HCT116 (cell line): Measurements from ENCODE around the gene RNF148. TPM values are rescaled to one million over a fixed set of nuclear protein-coding genes. Genes with fewer than 3 reads are reported as not detected.

Source experiments
- ATAC-seq: fragments of 200-7000 bp; cut with Tn5 transposase; 2 replicates; pipeline ENCODE4 v1.9.1; 2020; ENCODE audit warnings: mild to moderate bottlenecking, moderate library complexity
- BruUV-seq: library from RNA; stranded (reverse); fragments of 400-500 nt; replicated peaks from 2 replicates; lab custom pipeline; 2021; lab: Mats Ljungman, UMichigan
- CTCF ChIA-PET: fragments of 300-600 bp; sonication (Branson Sonifier 250); formaldehyde crosslinking; loops from one replicate; lab custom pipeline; 2021; ENCODE audit warnings: antibody characterized with exemption; lab: Charles Lee
- POLR2A ChIA-PET: fragments of 300-600, 350-600 bp; sonication (Branson Sonifier 250); formaldehyde crosslinking; loops from one replicate; lab custom pipeline; 2021; ENCODE audit warnings: antibody characterized with exemption; lab: Charles Lee
- RAD21 ChIA-PET, 2 experiments: fragments of 300-600 bp; sonication (Branson Sonifier 250); formaldehyde crosslinking; loops; one replicate each; lab custom pipeline; 2023; ENCODE audit warnings: low total read pairs in 2 of 2; ENCODE audit not compliant: uncharacterized antibody in 2 of 2, unreplicated experiment in 2 of 2, low non-redundant PET in 1 of 2; lab: Charles Lee
- DNase-seq: peaks from one replicate; pipeline ENCODE4 v3.0.0-alpha.2; 2010; ENCODE audit warnings: low read depth, low spot score
- H2AFZ ChIP-seq: fragments of 200-600 bp; shearing (Covaris generic), sonication (generic); 2 replicates; pipeline ENCODE4 v1.6.1; 2017; ENCODE audit warnings: low read depth, mixed run types, mixed read lengths, antibody characterized with exemption, low read length; ENCODE audit not compliant: poor library complexity, severe bottlenecking
- H3K27ac ChIP-seq: 2 replicates; pipeline ENCODE4 v1.5.1; 2012; ENCODE audit warnings: low read depth, low read length
- H3K27me3 ChIP-seq: fragments of 200-600 bp; sonication (generic); 2 replicates; pipeline ENCODE4 v1.6.1; 2016; ENCODE audit warnings: mixed run types, low read length, mixed read lengths; ENCODE audit not compliant: insufficient read depth
- H3K36me3 ChIP-seq, 2 experiments: fragments of 200-500 bp in 1 of 2; fragments of 200-600 bp in 1 of 2; sonication (Bioruptor generic) in 1 of 2; sonication (generic) in 1 of 2; 2 replicates each; pipeline versions ENCODE4 v1.5.1 to v1.6.1; 2014 to 2016; ENCODE audit warnings: low read length in 2 of 2, inconsistent platforms in 1 of 2, mixed read lengths in 1 of 2, mixed run types in 1 of 2; ENCODE audit not compliant: insufficient read depth in 2 of 2, control insufficient read depth in 1 of 2
- H3K4me1 ChIP-seq, 2 experiments: fragments of 200-600 bp in 1 of 2; sonication (generic) in 1 of 2; 2 replicates each; pipeline versions ENCODE4 v1.5.1 to v1.6.1; 2012 to 2017; ENCODE audit warnings: low read length in 2 of 2, inconsistent platforms in 1 of 2, mild to moderate bottlenecking in 1 of 2, mixed read lengths in 1 of 2, mixed run types in 1 of 2, moderate library complexity in 1 of 2; ENCODE audit not compliant: insufficient read depth in 2 of 2, control insufficient read depth in 1 of 2
- H3K4me2 ChIP-seq: fragments of 200-600 bp; sonication (generic); 2 replicates; pipeline ENCODE4 v1.6.1; 2017; ENCODE audit warnings: mixed run types, low read length, mixed read lengths
- H3K4me3 ChIP-seq, 2 experiments: fragments of 200-600 bp in 1 of 2; sonication (generic) in 1 of 2; replicated peaks in 1 of 2; 2 replicates each; pipeline ENCODE4 v1.5.1; 2011 to 2016; ENCODE audit warnings: low read length in 2 of 2, control low read depth in 1 of 2, low read depth in 1 of 2, mild to moderate bottlenecking in 1 of 2, mixed read lengths in 1 of 2, mixed run types in 1 of 2
- H3K79me2 ChIP-seq: fragments of 200-600 bp; sonication (generic); 2 replicates; pipeline ENCODE4 v1.6.1; 2017; ENCODE audit warnings: mild to moderate bottlenecking, mixed run types, low read length, moderate library complexity, mixed read lengths; ENCODE audit not compliant: insufficient read depth
- H3K9ac ChIP-seq: fragments of 200-600 bp; sonication (generic); 2 replicates; pipeline ENCODE4 v1.6.1; 2016; ENCODE audit warnings: low read length, mixed read lengths
- H3K9me2 ChIP-seq: fragments of 200-600 bp; sonication (generic), shearing (Covaris generic); 2 replicates; pipeline ENCODE4 v1.6.1; 2017; ENCODE audit warnings: mixed run types, mild to moderate bottlenecking, moderate library complexity; ENCODE audit not compliant: insufficient read depth
- H3K9me3 ChIP-seq, 2 experiments: fragments of 200-500 bp in 1 of 2; fragments of 200-600 bp in 1 of 2; sonication (Bioruptor generic) in 1 of 2; sonication (generic) in 1 of 2; 2 replicates each; pipeline ENCODE4 v1.6.1; 2014 to 2017; ENCODE audit warnings: low read length in 2 of 2, mixed read lengths in 2 of 2, inconsistent platforms in 1 of 2, low read depth in 1 of 2, mild to moderate bottlenecking in 1 of 2, mixed run types in 1 of 2, moderate library complexity in 1 of 2; ENCODE audit not compliant: control insufficient read depth in 1 of 2, insufficient read depth in 1 of 2
- H4K20me1 ChIP-seq: fragments of 200-600 bp; sonication (generic), shearing (Covaris generic); 2 replicates; pipeline ENCODE4 v1.6.1; 2017; ENCODE audit warnings: mixed run types, mild to moderate bottlenecking, moderate library complexity; ENCODE audit not compliant: insufficient read depth
- CBX3 ChIP-seq: IDR thresholded peaks from 2 replicates; pipeline ENCODE4 v1.6.1; 2012; ENCODE audit warnings: low read depth
- CEBPB ChIP-seq: IDR thresholded peaks from 2 replicates; pipeline ENCODE4 v1.6.1; 2012; ENCODE audit warnings: low read depth
- FOSL1 ChIP-seq: IDR thresholded peaks from 2 replicates; pipeline ENCODE4 v1.6.1; 2012; ENCODE audit warnings: low read depth
- POLR2A ChIP-seq: IDR thresholded peaks from 2 replicates; pipeline ENCODE4 v1.7.0; 2011; ENCODE audit warnings: borderline replicate concordance; ENCODE audit not compliant: insufficient read depth, insufficient read length; ENCODE audit errors: extremely low read depth
- SIN3A ChIP-seq: IDR thresholded peaks from 2 replicates; pipeline ENCODE4 v1.6.1; 2012; ENCODE audit warnings: low read depth
- SRF ChIP-seq: IDR thresholded peaks from 2 replicates; pipeline ENCODE4 v1.6.1; 2012; ENCODE audit warnings: low read depth
- YY1 ChIP-seq: IDR thresholded peaks from 2 replicates; pipeline ENCODE4 v1.6.1; 2011; ENCODE audit warnings: low read length, low read depth, moderate library complexity, mild to moderate bottlenecking; ENCODE audit not compliant: insufficient replicate concordance; ENCODE audit errors: extremely low read depth
- ZFX ChIP-seq: fragments of 450-650 bp; IDR thresholded peaks from 2 replicates; pipeline ENCODE4 v1.6.1; 2017
- ZNF274 ChIP-seq: fragments of 200-500 bp; sonication (Bioruptor generic); IDR thresholded peaks from 2 replicates; pipeline ENCODE4 v1.6.1; 2014; ENCODE audit warnings: mild to moderate bottlenecking, low read depth, low read length, inconsistent platforms
- intact Hi-C: fragments of 100-400 bp; cut with micrococcal nuclease; formaldehyde crosslinking; loops from 2 replicates; pipeline ENCODE4 v1.10.0; 2022
- total RNA-seq: library from RNA; stranded (reverse); gene quantifications from one replicate; pipeline ENCODE4 v1.2.1, GENCODE V29; 2021; ENCODE audit not compliant: unreplicated experiment
- TF ChIP-seq, protein P1 (sequence below): IDR thresholded peaks from 2 replicates; pipeline ENCODE4 v1.6.1; 2012
- TF ChIP-seq, protein P2 (sequence below), 3 experiments: fragments of 200-600 bp in 1 of 3; sonication (generic) in 1 of 3; IDR thresholded peaks in 2 of 3; conservative IDR thresholded peaks in 1 of 3; 2 replicates each; pipeline ENCODE4 v1.5.1; 2012 to 2017; ENCODE audit warnings: low read depth in 2 of 3, low read length in 2 of 3, antibody characterized with exemption in 1 of 3, borderline replicate concordance in 1 of 3, control low read depth in 1 of 3, mild to moderate bottlenecking in 1 of 3, mixed read lengths in 1 of 3, mixed run types in 1 of 3, moderate library complexity in 1 of 3; ENCODE audit not compliant: insufficient read depth in 1 of 3
- TF ChIP-seq, protein P3 (sequence below): IDR thresholded peaks from 2 replicates; pipeline ENCODE4 v1.6.1; 2011; ENCODE audit warnings: mild to moderate bottlenecking, low read length, moderate library complexity; ENCODE audit not compliant: insufficient replicate concordance; ENCODE audit errors: extremely low read depth

The RNF148 gene
- total RNA-seq, 1 experiment from 2014 or later, result 0.22 TPM

DNA sequence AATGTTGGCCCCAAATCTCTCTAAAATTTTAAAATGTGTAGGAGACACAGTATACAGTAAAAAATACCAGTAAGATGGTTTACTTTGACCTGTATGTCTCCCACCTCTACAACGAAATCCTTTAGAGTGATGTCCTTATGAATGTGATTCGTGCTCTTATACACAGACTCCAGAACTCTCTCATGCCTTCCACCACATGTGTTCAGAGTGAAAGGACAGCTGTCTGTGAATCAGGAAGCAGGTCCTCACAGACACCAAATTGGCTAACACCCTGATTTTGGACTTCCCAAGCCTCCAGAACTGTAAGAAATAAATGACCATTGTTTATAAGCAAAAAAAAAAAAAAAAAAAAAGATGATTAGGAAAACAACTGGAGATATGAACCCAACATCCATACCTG lies 39.0 kb downstream of the RNF148 start:
- no peaks in the 10 kb centered on the region for H4K20me1 ChIP-seq
- DNase-seq, result no peak
- RAD21 ChIA-PET, result no interaction called here
- H3K4me1 ChIP-seq, result peaks cover 0 to 7% of the 10 kb centered on the region in 2 experiments; a peak in 1 of 4 replicates
- intact Hi-C loops, result no loop called here
- TF ChIP-seq, protein P1, sequence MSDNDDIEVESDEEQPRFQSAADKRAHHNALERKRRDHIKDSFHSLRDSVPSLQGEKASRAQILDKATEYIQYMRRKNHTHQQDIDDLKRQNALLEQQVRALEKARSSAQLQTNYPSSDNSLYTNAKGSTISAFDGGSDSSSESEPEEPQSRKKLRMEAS, result no peak
- TF ChIP-seq SIN3A (no peak), POLR2A (no peak), CEBPB (no peak), SRF (no peak), FOSL1 (no peak)
- TF ChIP-seq, protein P2, sequence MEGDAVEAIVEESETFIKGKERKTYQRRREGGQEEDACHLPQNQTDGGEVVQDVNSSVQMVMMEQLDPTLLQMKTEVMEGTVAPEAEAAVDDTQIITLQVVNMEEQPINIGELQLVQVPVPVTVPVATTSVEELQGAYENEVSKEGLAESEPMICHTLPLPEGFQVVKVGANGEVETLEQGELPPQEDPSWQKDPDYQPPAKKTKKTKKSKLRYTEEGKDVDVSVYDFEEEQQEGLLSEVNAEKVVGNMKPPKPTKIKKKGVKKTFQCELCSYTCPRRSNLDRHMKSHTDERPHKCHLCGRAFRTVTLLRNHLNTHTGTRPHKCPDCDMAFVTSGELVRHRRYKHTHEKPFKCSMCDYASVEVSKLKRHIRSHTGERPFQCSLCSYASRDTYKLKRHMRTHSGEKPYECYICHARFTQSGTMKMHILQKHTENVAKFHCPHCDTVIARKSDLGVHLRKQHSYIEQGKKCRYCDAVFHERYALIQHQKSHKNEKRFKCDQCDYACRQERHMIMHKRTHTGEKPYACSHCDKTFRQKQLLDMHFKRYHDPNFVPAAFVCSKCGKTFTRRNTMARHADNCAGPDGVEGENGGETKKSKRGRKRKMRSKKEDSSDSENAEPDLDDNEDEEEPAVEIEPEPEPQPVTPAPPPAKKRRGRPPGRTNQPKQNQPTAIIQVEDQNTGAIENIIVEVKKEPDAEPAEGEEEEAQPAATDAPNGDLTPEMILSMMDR (IDR thresholded peaks at IDR 0.05 in 2 of 3, conservative IDR thresholded peaks at IDR 0.05 in 1 of 3; ENCODE audit: borderline replicate concordance in 1 of 3, insufficient read depth in 1 of 3, low read depth in 2 of 3, low read length in 2 of 3), result no peak
- TF ChIP-seq, all 23 proteins: peak for 0
- H3K36me3 ChIP-seq, result no peaks in the 10 kb centered on the region
- BruUV-seq, result no TSS peak
- ChIA-PET CTCF (no interaction called here), POLR2A (no interaction called here)
- no peaks in the 10 kb centered on the region for H3K9me3 ChIP-seq
- no peak overlapping the region for H3K4me3 ChIP-seq
- H3K27ac ChIP-seq, result no peak overlapping the region
- no peak overlapping the region for H3K4me2 ChIP-seq
- H3K9ac ChIP-seq, result no peak overlapping the region
- no peaks in the 10 kb centered on the region for H3K9me2 ChIP-seq
- H2AFZ ChIP-seq, result no peak overlapping the region
- no peaks in the 10 kb centered on the region for H3K79me2 ChIP-seq
- no peak for ATAC-seq
- H3K27me3 ChIP-seq, result no peaks in the 10 kb centered on the region

DNA sequence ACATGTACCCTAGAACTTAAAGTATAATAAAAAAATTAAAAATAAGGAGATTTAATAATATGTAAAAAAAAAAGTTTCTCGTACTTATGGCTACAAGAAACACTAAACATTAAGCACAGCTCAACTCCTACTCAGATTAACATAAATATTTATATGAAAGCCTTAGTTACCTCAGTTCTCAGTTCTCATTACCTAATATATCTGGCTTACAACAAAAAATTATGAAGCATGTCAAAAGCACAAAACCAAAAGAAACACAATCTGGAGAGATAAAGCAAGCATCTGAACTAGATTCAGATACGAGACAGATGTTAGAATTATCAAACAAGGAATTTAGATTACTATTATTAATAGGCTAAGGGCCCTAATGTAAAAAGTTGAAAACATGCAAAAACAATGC lies 43.9 kb downstream of the RNF148 start:
- no TSS peak for BruUV-seq
- Histone ChIP-seq H3K36me3 (no peaks in the 10 kb centered on the region), H3K4me1 (no peaks in the 10 kb centered on the region), H3K9me2 (no peaks in the 10 kb centered on the region), H3K4me3 (no peak overlapping the region), H4K20me1 (no peaks in the 10 kb centered on the region), H3K4me2 (no peak overlapping the region), H3K27me3 (no peaks in the 10 kb centered on the region), H3K9ac (no peak overlapping the region), H3K27ac (no peak overlapping the region), H3K79me2 (no peaks in the 10 kb centered on the region), H2AFZ (no peak overlapping the region), H3K9me3 (no peaks in the 10 kb centered on the region)
- intact Hi-C loops, result no loop called here
- DNase-seq (no peak), ATAC-seq (no peak)
- ChIA-PET CTCF (no interaction called here), POLR2A (no interaction called here), RAD21 (no interaction called here)
- TF ChIP-seq, protein P3, sequence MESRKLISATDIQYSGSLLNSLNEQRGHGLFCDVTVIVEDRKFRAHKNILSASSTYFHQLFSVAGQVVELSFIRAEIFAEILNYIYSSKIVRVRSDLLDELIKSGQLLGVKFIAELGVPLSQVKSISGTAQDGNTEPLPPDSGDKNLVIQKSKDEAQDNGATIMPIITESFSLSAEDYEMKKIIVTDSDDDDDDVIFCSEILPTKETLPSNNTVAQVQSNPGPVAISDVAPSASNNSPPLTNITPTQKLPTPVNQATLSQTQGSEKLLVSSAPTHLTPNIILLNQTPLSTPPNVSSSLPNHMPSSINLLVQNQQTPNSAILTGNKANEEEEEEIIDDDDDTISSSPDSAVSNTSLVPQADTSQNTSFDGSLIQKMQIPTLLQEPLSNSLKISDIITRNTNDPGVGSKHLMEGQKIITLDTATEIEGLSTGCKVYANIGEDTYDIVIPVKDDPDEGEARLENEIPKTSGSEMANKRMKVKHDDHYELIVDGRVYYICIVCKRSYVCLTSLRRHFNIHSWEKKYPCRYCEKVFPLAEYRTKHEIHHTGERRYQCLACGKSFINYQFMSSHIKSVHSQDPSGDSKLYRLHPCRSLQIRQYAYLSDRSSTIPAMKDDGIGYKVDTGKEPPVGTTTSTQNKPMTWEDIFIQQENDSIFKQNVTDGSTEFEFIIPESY, result no peak
- TF ChIP-seq SRF (no peak), CBX3 (no peak), ZNF274 (no peak), ZFX (no peak), SIN3A (no peak), YY1 (no peak)
- TF ChIP-seq, protein P2 (IDR thresholded peaks at IDR 0.05 in 2 of 3, conservative IDR thresholded peaks at IDR 0.05 in 1 of 3; ENCODE audit: borderline replicate concordance in 1 of 3, insufficient read depth in 1 of 3, low read depth in 2 of 3, low read length in 2 of 3), result no peak
- TF ChIP-seq, protein P1, result no peak
